ENCODE data around the gene RASA3.

The RASA3 gene

DNA sequence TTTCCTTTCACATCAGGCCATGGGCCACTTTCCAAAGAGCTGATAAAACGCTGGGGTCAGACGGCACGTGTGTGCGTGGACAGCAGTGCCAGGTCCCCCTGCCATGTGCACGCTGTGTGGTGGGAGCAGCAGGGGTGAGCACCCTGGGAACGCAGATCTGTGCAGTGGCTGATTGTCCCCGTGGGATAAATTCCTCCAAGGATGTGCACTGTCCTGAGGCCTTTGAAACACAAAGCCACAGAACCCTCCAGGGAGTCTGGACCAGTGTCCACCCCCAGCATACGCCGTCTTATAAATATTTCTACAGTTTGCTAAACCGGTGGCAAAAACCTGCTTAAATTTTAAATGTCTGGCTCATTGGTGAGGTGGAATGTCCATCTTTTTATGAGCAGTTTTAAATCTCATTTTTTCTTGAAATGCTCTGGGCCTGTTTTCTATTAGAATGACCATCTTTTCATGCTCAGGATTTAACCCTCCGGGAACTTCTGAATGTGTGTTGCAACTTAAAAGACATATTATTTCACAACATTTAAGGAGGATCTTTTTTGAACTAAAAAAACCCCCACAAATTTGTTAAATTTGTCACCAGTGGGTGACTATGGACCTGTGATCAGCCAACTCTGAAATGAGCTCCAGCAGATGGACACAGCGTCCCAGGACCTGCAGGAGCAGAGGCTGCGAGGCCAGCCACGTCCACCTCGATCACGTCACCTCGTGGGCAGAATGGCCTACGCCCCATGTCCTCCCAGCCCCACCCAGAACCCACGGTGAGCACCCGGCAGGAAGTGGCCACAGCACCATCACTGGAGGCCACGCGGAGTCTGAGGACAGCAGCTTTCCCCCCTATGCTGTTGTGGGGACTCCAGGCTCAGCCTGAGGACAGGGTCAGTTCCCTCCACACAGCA lies 68.6 kb downstream of the RASA3 start:
- no peak for DNase-seq

DNA sequence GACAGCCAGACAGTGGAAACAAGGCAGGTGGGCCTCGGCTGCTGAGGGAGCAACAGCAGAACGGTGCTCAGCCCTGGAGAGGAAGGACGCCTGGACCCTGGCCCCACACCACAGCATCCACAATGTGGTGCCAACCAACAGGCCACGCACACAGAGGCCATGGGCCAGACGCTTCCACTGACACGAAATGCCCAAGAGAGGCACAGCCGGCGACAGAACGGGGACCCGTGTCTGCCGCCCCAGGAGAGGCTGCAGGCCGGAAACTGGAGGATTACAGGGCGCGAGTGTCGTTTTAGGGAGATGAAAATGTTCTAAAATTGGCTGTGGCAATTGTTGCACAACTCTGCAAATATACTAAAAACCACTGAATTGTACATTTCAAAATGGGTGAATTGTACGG lies 69.7 kb downstream of the RASA3 start:
- no peak for DNase-seq

- no peak for DNase-seq
Observed at GRCh38 chr13:114062341-114062740, 70.1 kb downstream of the RASA3 start.

DNA sequence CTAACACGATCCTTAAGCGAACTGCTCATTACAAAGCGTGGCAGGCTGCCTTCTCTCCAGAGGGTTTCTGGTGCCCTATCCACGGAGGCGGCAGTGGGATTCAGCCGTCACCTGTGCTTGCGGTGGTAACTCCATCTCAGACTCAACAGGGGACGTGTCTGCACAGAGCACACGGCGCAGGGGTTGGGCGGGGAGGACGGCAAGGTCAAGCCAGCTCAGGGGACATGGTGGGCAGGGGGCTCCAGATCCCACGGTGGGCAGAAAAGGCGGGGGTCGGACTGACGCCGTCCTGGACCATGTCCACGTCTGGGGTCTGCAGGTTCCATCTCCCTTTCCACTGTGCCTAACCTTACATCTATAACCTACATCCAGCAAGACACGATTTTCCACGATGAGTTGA lies 70.7 kb downstream of the RASA3 start:
- DNase-seq, result no peak

DNA sequence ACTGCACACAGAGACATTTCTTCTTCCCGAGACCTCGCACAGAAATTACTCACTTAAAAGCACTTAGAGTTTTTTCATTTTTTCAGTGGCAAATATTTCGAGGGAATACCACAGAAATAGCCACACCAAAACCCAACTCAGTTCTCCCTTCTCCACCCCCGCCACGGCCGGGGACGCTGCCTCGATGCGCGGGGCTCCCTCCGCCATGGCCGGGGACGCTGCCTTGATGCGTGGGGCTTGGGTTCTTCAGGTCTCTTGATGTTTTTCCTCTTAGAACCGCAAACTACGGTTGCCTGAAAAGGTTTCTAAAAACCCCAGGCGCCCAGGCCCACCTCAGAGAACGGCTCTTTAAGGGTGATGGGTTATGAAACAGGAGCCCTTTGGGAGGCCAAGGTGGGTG lies 71.4 kb downstream of the RASA3 start:
- no peak for DNase-seq

GRCh38 chr13:114059946-114060860 lies 72.2 kb downstream of the RASA3 start:
- no peak for DNase-seq

GRCh38 chr13:114059428-114059827 lies 73.0 kb downstream of the RASA3 start:
- DNase-seq, result no peak

- DNase-seq, result no peak
Observed at GRCh38 chr13:114058051-114058867, 74.2 kb downstream of the RASA3 start.

DNA sequence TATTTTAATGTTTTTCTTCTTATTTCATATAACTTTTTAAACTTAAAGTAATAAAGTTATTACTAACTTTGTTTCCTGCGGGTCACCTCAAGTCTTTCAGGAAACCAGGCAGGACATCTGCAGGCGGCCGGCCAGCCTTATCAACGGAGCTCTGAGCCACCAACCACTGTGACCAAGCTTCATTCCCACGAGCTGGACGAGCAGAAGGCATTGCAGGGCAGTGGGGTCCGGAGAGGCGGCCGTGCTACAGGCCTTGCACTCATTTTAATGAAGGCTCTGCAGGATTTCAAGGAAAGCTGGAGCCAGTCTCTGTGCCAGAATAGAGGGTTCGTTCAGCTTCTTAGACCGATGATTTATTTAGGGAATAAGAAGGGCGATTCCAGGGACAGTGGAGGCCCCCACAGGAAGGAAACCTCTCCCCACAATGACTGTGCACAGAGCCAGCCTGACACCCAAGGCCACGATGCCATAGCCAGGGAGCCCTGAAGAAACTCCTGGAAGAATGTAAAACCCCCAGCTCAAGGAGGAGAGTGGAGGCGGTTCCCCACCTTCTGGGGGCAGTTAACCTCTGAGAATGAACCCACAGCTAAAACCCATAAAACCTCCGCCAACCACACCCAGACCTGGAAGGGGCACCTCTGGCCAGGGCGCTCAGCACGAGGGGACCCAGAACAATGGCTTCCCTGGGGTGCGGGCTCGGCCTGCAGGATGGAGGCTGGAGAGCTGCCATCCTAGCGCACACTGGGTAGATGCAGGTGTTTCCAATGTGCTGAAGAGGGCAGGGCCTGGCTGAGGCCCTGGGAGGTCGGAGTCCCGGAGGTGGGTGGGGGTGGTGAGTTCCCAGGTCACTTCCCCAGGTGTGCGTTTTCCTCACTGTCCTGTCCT lies 75.0 kb downstream of the RASA3 start:
- no peak for DNase-seq

GRCh38 chr13:114056205-114057013 lies 76.0 kb downstream of the RASA3 start:
- DNase-seq, result no peak

- no peak for DNase-seq
Observed at GRCh38 chr13:114055766-114056165, 76.7 kb downstream of the RASA3 start.

- no peak for DNase-seq
Observed at GRCh38 chr13:114054830-114055439, 77.5 kb downstream of the RASA3 start.

- no peak for DNase-seq
Observed at GRCh38 chr13:114054264-114054663, 78.2 kb downstream of the RASA3 start.

DNA sequence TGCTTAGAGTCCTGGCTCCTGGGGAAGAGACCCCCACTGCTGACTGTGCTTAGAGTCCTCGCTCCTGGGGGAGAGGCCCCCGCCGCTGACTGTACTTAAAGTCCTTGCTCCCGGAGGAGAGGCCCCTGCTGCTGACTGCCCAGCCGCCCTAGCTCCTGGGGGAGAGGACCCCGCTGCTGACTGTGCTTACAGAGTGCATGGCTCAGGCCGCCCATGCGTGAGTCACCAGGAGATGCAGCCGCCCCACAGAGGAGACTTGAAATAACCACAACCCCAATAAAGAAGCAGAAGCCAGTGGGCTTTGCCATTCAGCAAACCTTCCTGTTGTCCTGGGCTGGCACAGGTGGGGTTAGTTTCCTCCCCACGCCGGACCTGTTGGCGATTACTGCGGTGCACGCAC lies 79.4 kb downstream of the RASA3 start:
- DNase-seq, result no peak

GRCh38 chr13:114050536-114051450 lies 81.6 kb downstream of the RASA3 start:
- no peak for DNase-seq

GRCh38 chr13:114049626-114050101 lies 82.8 kb downstream of the RASA3 start:
- no peak for DNase-seq

DNA sequence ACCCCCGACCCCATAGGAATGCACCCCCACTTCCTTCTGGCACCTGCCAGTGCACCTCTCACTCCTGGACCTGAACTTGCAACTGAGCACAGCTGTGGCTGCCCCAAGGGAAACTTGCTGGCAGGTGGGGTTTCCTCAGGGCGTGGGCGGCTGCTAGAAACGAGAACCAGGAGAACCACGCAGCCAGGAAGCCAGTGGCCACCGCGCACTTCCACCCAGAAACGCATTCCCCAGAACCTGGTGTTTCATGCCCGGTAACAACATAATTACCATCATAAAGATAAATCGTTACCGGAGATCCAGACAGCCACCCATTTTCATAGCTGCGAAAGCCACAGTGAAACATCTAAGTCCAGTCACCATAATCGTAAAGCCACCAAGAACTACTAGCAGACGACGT lies 83.4 kb downstream of the RASA3 start:
- DNase-seq, result peak; percentile 32

- no peak for DNase-seq
Observed at GRCh38 chr13:114048443-114048842, 84.0 kb downstream of the RASA3 start.

DNA sequence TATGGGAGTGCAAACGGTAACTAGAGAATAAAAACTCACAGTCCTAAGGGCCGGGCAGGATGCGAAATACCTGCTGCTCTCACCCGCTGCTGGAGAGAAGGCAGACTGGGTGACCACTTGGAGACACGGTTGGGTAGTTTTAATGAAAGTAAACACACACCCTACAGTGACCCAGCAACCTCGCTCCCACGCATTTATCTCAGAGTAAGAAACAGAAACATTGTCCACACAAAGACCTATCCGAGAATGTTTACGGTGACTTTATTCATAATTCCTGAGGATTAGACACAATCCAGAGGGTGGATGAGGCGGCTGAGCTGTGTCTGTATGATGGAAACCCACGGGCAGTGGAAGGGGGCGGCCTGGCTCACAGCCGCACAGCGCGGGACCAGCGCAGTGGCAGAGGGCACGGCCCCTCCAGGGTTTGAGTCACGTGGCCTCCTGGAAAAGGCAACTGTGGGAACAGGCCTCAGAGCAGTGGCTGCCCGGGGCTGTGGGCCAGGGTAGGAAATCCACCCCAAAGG lies 85.0 kb downstream of the RASA3 start:
- no peak for DNase-seq

Data from activated T-cell treated with anti-CD3 and anti-CD28 coated beads for 4 hours (primary cell).